ENCODE data around the gene WBP4. TPM values are rescaled to one million over a fixed set of nuclear protein-coding genes. Genes with fewer than 3 reads are reported as not detected.

WBP4 gene
- total and polyA plus RNA-seq, 9 of the 15 experiments (the other 6 are each of a cell fraction or from before 2014, with no cell fraction given) = 5.5 to 12.2 (median 7.9) TPM

- no peak for TF ChIP-seq GABPB1 (CRISPR knock-in tag; IDR thresholded peaks at IDR 0.05)
- no peak for TF ChIP-seq U2AF2 (optimal IDR thresholded peaks at IDR 0.05; ENCODE audit: low read depth, low read length)
- TF ChIP-seq ZBED1 (IDR thresholded peaks at IDR 0.05) = 0 out of 2 replicates have a peak, but pooled peaks have one; percentile 23
- peak; percentile 63 for TF ChIP-seq U2AF1 (optimal IDR thresholded peaks at IDR 0.05; ENCODE audit: low read depth, low read length)
- TF ChIP-seq BRCA1 (IDR thresholded peaks at IDR 0.05) = no peak
- TF ChIP-seq BRCA1 (CRISPR knock-in tag; IDR thresholded peaks at IDR 0.05) = no peak
- no peak for TF ChIP-seq ZNF740 (CRISPR knock-in tag; IDR thresholded peaks at IDR 0.05)
- TF ChIP-seq ZNF740 (tag; IDR thresholded peaks at IDR 0.05) = no peak
- TF ChIP-seq POLR2G (IDR thresholded peaks at IDR 0.05; ENCODE audit: low read depth, low read length) = no peak
- TF ChIP-seq E2F8 (IDR thresholded peaks at IDR 0.05; ENCODE audit: low read depth, partially characterized antibody) = no peak
- no peak; the same call in 1 of the 2 replicates for TF ChIP-seq XRCC5 (IDR thresholded peaks at IDR 0.05; ENCODE audit: low read depth, low read length)
- no peak for TF ChIP-seq MED1 (CRISPR knock-in tag; IDR thresholded peaks at IDR 0.05; ENCODE audit: borderline replicate concordance)
- no peak for TF ChIP-seq ZNF609 (CRISPR knock-in tag; IDR thresholded peaks at IDR 0.05; ENCODE audit: borderline replicate concordance)
- TF ChIP-seq FOXA1 (IDR thresholded peaks at IDR 0.05; ENCODE audit: borderline replicate concordance) = no peak
- TF ChIP-seq PKNOX1 (IDR thresholded peaks at IDR 0.05) = no peak
- TF ChIP-seq HMG20B (CRISPR knock-in tag; IDR thresholded peaks at IDR 0.05) = no peak
- TF ChIP-seq HOXB6 (CRISPR knock-in tag; IDR thresholded peaks at IDR 0.05; ENCODE audit: borderline replicate concordance) = no peak
- TF ChIP-seq CEBPG (CRISPR knock-in tag; IDR thresholded peaks at IDR 0.05) = no peak
- TF ChIP-seq CEBPG (tag; conservative IDR thresholded peaks at IDR 0.05 in 1 of 2, IDR thresholded peaks at IDR 0.05 in 1 of 2) = no peak
- TF ChIP-seq BCL6 (CRISPR knock-in tag; IDR thresholded peaks at IDR 0.05) = no peak
- no peak for TF ChIP-seq ILK (tag; IDR thresholded peaks at IDR 0.05; ENCODE audit: borderline replicate concordance, low read depth)
These were observed 610 bp upstream of the WBP4 start (continued) for GRCh38 chr13:41060724-41061074.

Data from K562 (cell line).